Posterior vena cava (tissue), 2 donors: ENCODE data around the gene AK8. TPM values are rescaled to one million over a fixed set of nuclear protein-coding genes. Genes with fewer than 3 reads are reported as not detected.

Experiments
- DNase-seq: peaks from one replicate; pipeline ENCODE4 v3.0.0-alpha.2; 2020; ENCODE audit warnings: low spot score
- intact Hi-C, 2 donors: fragments of 100-400 bp; cut with DNase I; formaldehyde crosslinking; loops; one replicate each; pipeline versions ENCODE4 v1.14.1 to v1.14.2; 2022 to 2023
- long read RNA-seq, 2 donors: library from polyadenylated mRNA; unstranded; transcript quantifications; one replicate each; pipeline ENCODE4 v2.0.0, GENCODE V29; 2020 to 2021
- total RNA-seq, 2 donors: library from RNA; stranded (reverse); fragmentation: NEBNext Ultra II Directional; extraction: Animal tissue kit (Norgen Biotek cat#: 25700); gene quantifications; one replicate each; pipeline ENCODE4 v1.2.1, GENCODE V29; 2021
- donor health status: DM: yes; HTN: yes; CAD: no.
- donor health status: DM: yes; HTN: yes; CAD: no.

AK8 gene
- 1 to 10 TPM in 1 of 2 donors, under 1 TPM in 1; 0.24 to 1.3 TPM for total RNA-seq
- long read RNA-seq, donor 1, result 0 reads
- long read RNA-seq, donor 2, result 0 reads

GRCh38 chr9:132877824-132878694 lies at the start of gene AK8:
Gene AK8, minus strand, starts transcription at chr9:132878284. Its CDS starts 29 bp downstream, at chr9:132878255.
- intact Hi-C loops, result no loop called here
- DNase-seq, result peak; percentile 92

- DNase-seq, result no peak
- intact Hi-C loops, result no loop called here
Observed at GRCh38 chr9:132927704-132928103, 49.6 kb upstream of the AK8 start.

GRCh38 chr9:132923346-132923902 lies 45.3 kb upstream of the AK8 start:
- no peak for DNase-seq
- intact Hi-C loops, result no loop called here

GRCh38 chr9:132919614-132920268 lies 41.7 kb upstream of the AK8 start:
- no peak for DNase-seq
- intact Hi-C loops, result no loop called here

GRCh38 chr9:132914924-132915323 lies 36.8 kb upstream of the AK8 start:
- no peak for DNase-seq

GRCh38 chr9:132912131-132912530 lies 34.0 kb upstream of the AK8 start:
- DNase-seq, result no peak
- intact Hi-C loops, result no loop called here

More at GRCh38 chr9:132914924-132915323, 36.8 kb upstream of the AK8 start:
- intact Hi-C loops, result no loop called here

- no peak for DNase-seq
- intact Hi-C loops, result no loop called here
Observed at GRCh38 chr9:132910376-132910775, 32.3 kb upstream of the AK8 start.

- DNase-seq, result no peak
- intact Hi-C loops, result no loop called here
Observed at GRCh38 chr9:132909311-132909710, 31.2 kb upstream of the AK8 start.

GRCh38 chr9:132908635-132909034 lies 30.6 kb upstream of the AK8 start:
- intact Hi-C loops, result no loop called here
- no peak for DNase-seq

- no peak for DNase-seq
- intact Hi-C loops, result no loop called here
Observed at GRCh38 chr9:132905726-132906125, 27.6 kb upstream of the AK8 start.

- DNase-seq, result no peak
- intact Hi-C loops, result no loop called here
Observed at GRCh38 chr9:132903574-132904492, 25.7 kb upstream of the AK8 start.

- intact Hi-C loops, result no loop called here
- DNase-seq, result peak; percentile 89
Observed at GRCh38 chr9:132901858-132902831, 24.1 kb upstream of the AK8 start.

- no peak for DNase-seq
- intact Hi-C loops, result loop anchor here in 1 of 2 donors (10.0 kb wide), 1 partner anchor 63 kb away; no protein-coding TSS in a partner anchor
Observed at GRCh38 chr9:132898051-132898450, 20.0 kb upstream of the AK8 start.

- intact Hi-C loops, result loop anchor here in 1 of 2 donors (10.0 kb wide), 1 partner anchor 62 kb away; no protein-coding TSS in a partner anchor
- no peak for DNase-seq
Observed at GRCh38 chr9:132896906-132897305, 18.8 kb upstream of the AK8 start.

GRCh38 chr9:132896264-132896663 lies 18.2 kb upstream of the AK8 start:
- intact Hi-C loops, result loop anchor here in 1 of 2 donors (10.0 kb wide), 1 partner anchor 61 kb away; no protein-coding TSS in a partner anchor

GRCh38 chr9:132894862-132895835 lies 17.1 kb upstream of the AK8 start:
- intact Hi-C loops, result loop anchor here in 1 of 2 donors (10.0 kb wide), 1 partner anchor 60 kb away; no protein-coding TSS in a partner anchor

More at GRCh38 chr9:132896264-132896663, 18.2 kb upstream of the AK8 start:
- DNase-seq, result no peak

More at GRCh38 chr9:132894862-132895835, 17.1 kb upstream of the AK8 start:
- DNase-seq, result no peak
